Activated T-cell treated with anti-CD3 and anti-CD28 coated beads, Interleukin-2, amount 50 U/mL, for 72 hours (primary cell): ENCODE results near the gene FAR2. TPM values are rescaled to one million over a fixed set of nuclear protein-coding genes. Genes with fewer than 3 reads are reported as not detected.
"Not testable (repeated sequence)": the region's sequence is repeated elsewhere in the genome, so short reads cannot be mapped to it uniquely, and the experiment has no call there.

ENCODE experiments used
- ATAC-seq, 2 donors: fragments of 150-1000 bp; cut with Tn5 transposase; replicated peaks in 1 of 2; 2 replicates each; pipeline ENCODE4 v1.10.0; 2021; ENCODE audit warnings: moderate library complexity in 2 of 2, mild to moderate bottlenecking in 1 of 2
- DNase-seq, 2 donors: peaks; one replicate each; pipeline ENCODE4 v3.0.0; 2021 to 2022; ENCODE audit warnings: mixed read lengths in 1 of 2
- H3K27ac Mint-ChIP-seq: one replicate; pipeline ENCODE4 v1.8.0; 2022; ENCODE audit warnings: mild to moderate bottlenecking, moderate library complexity, mixed read lengths
- H3K27me3 Mint-ChIP-seq: one replicate; pipeline ENCODE4 v1.8.0; 2022; ENCODE audit warnings: low read depth, mixed read lengths
- H3K36me3 Mint-ChIP-seq, 2 donors: one replicate each; pipeline ENCODE4 v1.8.0; 2022; ENCODE audit warnings: mixed read lengths in 2 of 2, mild to moderate bottlenecking in 1 of 2; ENCODE audit not compliant: insufficient read depth in 2 of 2
- H3K4me1 Mint-ChIP-seq: one replicate; pipeline ENCODE4 v1.8.0; 2022; ENCODE audit warnings: low read depth, mixed read lengths
- H3K4me3 Mint-ChIP-seq, 2 donors: one replicate each; pipeline ENCODE4 v1.8.0; 2022; ENCODE audit warnings: mild to moderate bottlenecking in 2 of 2, mixed read lengths in 2 of 2, moderate library complexity in 2 of 2
- H3K9me3 Mint-ChIP-seq, 2 donors: one replicate each; pipeline ENCODE4 v1.8.0; 2022; ENCODE audit warnings: mixed read lengths in 2 of 2
- total RNA-seq, 2 donors: library from RNA; stranded (reverse); gene quantifications; one replicate each; pipeline ENCODE4 v1.2.3, GENCODE V29; 2022

FAR2 gene
- total RNA-seq = 1 to 10 TPM; 2.3 to 2.5 TPM

DNA sequence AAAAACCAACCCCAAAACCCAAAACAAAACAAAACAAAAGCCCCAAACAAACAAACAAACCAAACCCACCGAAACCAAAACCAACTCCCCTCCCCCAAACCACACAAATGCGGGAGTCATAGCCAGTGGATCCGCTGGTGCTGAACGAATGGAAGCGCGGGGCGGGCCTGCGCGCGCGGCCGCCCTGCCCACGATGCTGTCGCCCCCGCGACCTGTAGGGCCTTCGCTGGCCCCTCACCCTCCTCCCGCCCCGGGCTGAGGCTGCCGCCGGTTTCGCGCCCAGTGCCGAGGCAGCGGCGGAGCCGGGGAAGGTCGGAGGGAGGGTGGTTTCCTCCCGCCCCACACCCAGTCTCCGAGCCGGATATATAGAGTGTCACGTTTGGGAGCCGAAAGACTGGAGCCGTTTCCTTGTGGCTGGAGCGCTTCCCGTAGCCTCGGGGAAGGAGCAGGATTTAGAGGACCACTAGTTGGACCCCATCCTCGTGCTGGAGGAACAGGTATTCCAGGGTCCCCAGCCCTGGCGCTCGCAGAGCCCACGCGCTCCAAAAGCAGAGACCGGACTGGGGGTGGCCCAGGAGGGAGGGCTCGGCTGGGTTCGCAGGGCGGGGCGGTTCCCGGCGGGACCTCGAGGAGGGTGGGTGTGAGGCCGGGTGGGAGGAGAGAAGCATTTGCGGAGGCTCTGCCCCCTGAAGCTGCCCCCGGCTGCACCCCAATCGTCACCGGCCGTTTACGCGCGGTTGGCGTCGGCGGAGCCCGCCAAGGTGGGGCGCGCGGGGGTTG, at the start of gene FAR2:
TSS of gene FAR2 (plus strand) at position 368 of the 780 bp plus-strand sequence. CDS start 121,172 bp downstream, outside the sequence.
- H3K27ac Mint-ChIP-seq = peak within 1 kb of the TSS; percentile 74
- no peaks in the 10 kb centered on the region for H3K9me3 Mint-ChIP-seq
- no peaks in the 10 kb centered on the region for H3K36me3 Mint-ChIP-seq
- H3K4me1 Mint-ChIP-seq = peaks cover 18% of the 10 kb centered on the region
- peaks cover 24% of the 10 kb centered on the region for H3K27me3 Mint-ChIP-seq
- peak; percentile 83 to 88 for ATAC-seq
- peak within 1 kb of the TSS; percentile 89 to 95 for H3K4me3 Mint-ChIP-seq
- peak; percentile 46 to 54 for DNase-seq

DNA sequence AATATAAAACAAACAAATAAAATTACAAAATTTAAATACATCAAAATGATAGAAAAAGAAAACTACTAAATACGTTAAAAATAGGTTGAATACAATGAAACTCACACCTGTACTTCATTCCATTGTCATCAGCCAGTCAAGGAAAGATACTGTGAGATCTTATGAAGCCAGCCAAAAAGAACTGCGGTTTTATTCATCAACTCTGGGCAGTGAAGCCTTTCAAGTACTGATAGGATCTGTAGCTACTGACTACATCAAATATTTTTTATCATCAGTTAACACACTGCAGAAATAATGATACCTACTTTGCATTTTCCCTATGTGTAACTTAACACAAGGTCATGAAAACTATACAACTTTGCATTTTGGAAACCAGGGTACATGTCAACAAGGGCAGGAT, 46.3 kb upstream of the FAR2 start:
- ATAC-seq (no peak), DNase-seq (no peak)
- Mint-ChIP-seq H3K4me3 (peak overlapping the region in 1 of 2 donors; percentile 19), H3K4me1 (peaks cover 38% of the 10 kb centered on the region), H3K9me3 (peaks cover 4 to 5% of the 10 kb centered on the region in 2 donors), H3K27me3 (peaks cover 14% of the 10 kb centered on the region), H3K27ac (no peak overlapping the region), H3K36me3 (peaks cover 7 to 10% of the 10 kb centered on the region in 2 donors)

DNA sequence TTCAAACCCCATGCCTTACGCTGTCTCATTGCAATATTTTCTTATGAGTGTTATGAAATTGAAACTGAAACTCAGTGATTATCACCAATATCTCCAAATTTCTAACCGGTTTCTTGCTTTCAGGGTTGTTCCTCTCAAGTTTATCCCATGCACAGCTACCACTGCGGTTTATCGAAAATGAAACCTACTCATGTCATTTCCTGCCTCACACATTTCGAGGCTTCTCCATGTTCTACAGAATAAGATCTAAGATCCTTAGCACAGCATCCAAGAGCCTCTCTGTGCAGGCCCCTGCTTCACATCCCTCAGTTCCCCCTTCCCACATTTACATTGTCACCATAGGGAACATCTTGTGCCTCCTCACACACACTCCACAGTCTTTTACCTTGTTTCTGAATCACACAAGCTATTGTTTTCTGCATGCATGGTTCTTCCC, 45.5 kb upstream of the FAR2 start:
- peak; percentile 47 to 48 for DNase-seq
- Mint-ChIP-seq H3K4me1 (peaks cover 38% of the 10 kb centered on the region), H3K4me3 (peak overlapping the region; percentile 37 to 59), H3K9me3 (peaks cover 5 to 7% of the 10 kb centered on the region in 2 donors), H3K27ac (peak overlapping the region; percentile 81), H3K36me3 (peaks cover 6 to 9% of the 10 kb centered on the region in 2 donors), H3K27me3 (peaks cover 14% of the 10 kb centered on the region)
- ATAC-seq = peak; percentile 93 to 94

DNA sequence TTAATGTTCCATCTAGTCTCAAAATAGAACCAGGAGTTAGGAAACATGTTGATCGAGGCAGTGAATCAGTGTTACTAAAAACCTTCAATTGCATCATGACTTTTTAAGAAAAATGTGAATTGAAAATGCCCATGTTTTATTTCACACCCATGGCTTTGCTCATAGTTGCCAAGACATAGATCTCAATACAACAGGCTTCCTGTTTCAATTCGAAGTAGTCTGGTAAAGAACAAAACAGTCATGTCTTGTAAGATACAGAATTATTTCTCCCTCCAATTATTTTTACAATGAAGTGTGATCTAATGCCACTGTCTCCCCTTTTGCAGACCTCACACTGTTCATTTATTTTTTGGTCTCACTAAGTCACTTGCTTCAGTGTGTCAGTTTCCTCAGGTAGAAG, 44.6 kb upstream of the FAR2 start:
- H3K4me1 Mint-ChIP-seq = peaks cover 38% of the 10 kb centered on the region
- H3K27me3 Mint-ChIP-seq = peaks cover 14% of the 10 kb centered on the region
- DNase-seq (no peak), ATAC-seq (peak; percentile 35 to 45)
- peak overlapping the region; percentile 81 for H3K27ac Mint-ChIP-seq
- H3K36me3 Mint-ChIP-seq = peaks cover 6 to 8% of the 10 kb centered on the region in 2 donors
- peak overlapping the region; percentile 37 to 59 for H3K4me3 Mint-ChIP-seq
- H3K9me3 Mint-ChIP-seq = peaks cover 2 to 10% of the 10 kb centered on the region in 2 donors

DNA sequence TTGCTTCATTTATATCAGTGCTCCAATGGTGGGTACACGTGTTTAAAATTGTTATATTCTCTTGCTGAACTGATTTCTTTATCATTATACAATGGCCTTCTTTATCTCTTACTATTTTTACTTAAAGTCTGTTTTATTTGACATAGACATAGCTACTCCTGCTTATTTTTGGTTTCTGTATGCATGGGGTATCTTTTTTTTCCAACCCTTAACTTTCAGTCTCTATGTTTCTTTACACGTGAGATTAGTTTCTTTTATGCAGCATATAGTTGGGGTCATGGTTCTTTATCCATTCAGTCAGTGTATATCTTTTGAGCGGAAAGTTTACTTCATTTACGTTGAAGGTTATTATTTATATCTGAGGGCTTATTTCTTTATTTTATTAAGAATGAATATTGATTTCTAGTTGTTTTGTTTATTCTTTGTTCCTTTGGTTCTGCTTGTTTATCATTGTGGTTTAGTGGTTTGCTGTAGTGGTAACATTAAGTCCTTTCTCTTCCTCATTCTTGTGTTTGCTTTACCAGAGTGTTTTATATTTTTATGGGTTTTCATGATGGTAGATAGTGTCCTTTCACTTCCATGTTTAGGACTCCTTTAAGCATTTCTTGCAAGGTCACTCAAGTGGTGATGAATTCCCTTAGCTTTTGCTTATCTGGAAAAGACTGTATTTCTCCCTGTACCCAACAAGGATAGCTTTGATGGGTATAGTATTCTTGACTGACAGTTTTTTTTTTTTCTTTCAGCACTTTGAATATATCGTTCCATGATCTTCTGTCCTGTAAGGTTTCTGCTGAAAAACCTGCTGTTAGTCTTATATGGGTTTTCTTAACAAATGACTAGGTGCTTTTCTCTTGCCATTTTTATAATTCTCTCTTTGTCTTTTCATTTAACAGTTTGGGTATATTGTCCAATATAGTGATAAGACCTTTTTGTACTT, 38.3 kb upstream of the FAR2 start:
- H3K36me3 Mint-ChIP-seq = peaks cover 10 to 23% of the 10 kb centered on the region in 2 donors
- H3K9me3 Mint-ChIP-seq = peaks cover 16 to 17% of the 10 kb centered on the region in 2 donors
- H3K4me1 Mint-ChIP-seq = peaks cover under 1% of the 10 kb centered on the region
- peaks cover 6% of the 10 kb centered on the region for H3K27me3 Mint-ChIP-seq
- no peak for ATAC-seq
- no peak overlapping the region for H3K27ac Mint-ChIP-seq
- no peak for DNase-seq
- H3K4me3 Mint-ChIP-seq = no peak overlapping the region

DNA sequence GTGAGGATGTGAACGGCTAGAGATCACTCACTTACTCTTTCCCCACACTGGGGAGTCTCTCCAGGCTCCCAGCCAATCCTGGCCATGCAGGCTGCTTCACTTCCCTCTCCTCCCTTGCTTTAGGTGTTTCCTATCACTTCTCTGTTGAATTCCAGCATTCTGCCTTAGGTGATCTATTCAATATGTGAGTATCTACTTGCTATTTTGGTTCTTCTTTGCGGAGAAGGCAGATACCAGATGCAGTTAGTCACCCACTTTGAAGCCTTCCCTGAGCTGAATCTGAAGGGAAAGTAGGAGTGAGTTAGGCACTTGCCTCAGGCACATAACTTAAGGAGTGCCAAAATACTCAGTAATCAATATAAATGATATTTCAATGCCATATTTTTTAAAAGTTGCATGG, 36.0 kb upstream of the FAR2 start:
- Mint-ChIP-seq H3K4me3 (no peak overlapping the region), H3K9me3 (peaks cover 14 to 17% of the 10 kb centered on the region in 2 donors), H3K27ac (no peak overlapping the region), H3K4me1 (no peaks in the 10 kb centered on the region), H3K36me3 (peaks cover 10 to 23% of the 10 kb centered on the region in 2 donors), H3K27me3 (no peaks in the 10 kb centered on the region)
- ATAC-seq (no peak), DNase-seq (no peak)

DNA sequence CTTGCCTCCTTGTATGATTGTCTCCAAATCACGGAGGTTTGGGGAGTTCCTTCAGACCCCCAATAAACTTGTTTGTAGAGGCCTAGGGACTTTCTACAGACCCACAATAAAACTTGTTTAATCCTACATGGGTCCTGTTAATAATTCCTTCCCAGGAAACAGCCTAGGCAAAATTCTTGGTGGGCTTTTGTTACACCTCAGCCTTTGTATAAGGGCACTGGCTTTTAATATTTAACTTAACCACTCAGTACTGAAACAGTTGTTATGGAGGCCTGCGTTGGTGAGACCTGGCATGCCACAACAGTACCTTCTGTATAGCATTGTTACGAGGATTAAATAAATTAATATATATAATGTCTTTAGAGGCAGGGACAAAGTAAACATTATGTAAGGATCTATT, 32.7 kb upstream of the FAR2 start:
- Mint-ChIP-seq H3K36me3 (peaks cover 0 to 3% of the 10 kb centered on the region in 2 donors), H3K27ac (no peak overlapping the region), H3K9me3 (peaks cover 2 to 5% of the 10 kb centered on the region in 2 donors)

DNA sequence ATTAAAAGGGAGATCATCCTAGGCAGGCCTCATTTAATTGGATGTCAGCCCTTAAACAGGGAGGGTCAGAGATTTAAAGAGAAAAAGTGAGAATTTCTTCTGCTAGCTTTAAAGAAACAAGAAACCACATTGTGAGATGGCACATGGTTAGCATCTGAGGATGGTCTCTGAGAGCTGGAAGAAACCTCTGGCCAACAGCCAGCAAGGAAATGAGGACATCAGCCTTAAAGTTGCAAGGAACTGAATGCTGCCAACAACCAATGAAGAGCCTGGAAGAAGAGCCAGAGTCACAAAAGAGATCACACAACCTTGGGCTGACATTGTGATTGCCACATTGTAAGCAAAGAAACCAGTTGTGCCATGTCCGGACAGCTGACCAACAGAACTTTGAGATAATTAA, 17.5 kb upstream of the FAR2 start:
- Mint-ChIP-seq H3K4me3 (no peak overlapping the region), H3K9me3 (no peaks in the 10 kb centered on the region), H3K36me3 (peaks cover 0 to 2% of the 10 kb centered on the region in 2 donors), H3K27me3 (peaks cover 11% of the 10 kb centered on the region), H3K4me1 (no peaks in the 10 kb centered on the region), H3K27ac (no peak overlapping the region)
- DNase-seq = no peak
- ATAC-seq = no peak

More for the DNA sequence above, 32.7 kb upstream of the FAR2 start:
- DNase-seq (no peak), ATAC-seq (no peak)
- H3K4me3 Mint-ChIP-seq = no peak overlapping the region
- H3K4me1 Mint-ChIP-seq = no peaks in the 10 kb centered on the region
- peaks cover 8% of the 10 kb centered on the region for H3K27me3 Mint-ChIP-seq

DNA sequence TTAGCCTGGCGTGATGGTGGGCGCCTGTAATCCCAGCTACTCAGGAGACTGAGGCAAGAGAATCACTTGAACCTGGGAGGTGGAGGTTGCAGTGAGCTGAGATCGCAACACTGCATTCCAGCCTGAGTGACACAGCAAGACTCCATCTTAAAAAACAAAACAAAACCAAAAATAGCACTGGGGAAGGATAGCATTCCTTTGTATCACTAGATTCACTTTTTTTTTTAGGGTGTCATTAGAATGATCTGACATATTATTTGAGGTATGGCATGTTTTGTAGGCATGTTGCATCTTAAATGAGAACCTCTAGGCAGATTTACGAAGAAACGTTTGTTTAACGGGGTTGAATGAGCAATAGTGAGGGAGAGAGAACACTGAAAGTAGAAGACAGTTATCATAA, 16.8 kb upstream of the FAR2 start:
- Mint-ChIP-seq H3K27ac (no peak overlapping the region), H3K4me1 (no peaks in the 10 kb centered on the region), H3K27me3 (peaks cover 19% of the 10 kb centered on the region), H3K4me3 (no peak overlapping the region), H3K9me3 (no peaks in the 10 kb centered on the region), H3K36me3 (no peaks in the 10 kb centered on the region)
- no peak for DNase-seq
- no peak for ATAC-seq

DNA sequence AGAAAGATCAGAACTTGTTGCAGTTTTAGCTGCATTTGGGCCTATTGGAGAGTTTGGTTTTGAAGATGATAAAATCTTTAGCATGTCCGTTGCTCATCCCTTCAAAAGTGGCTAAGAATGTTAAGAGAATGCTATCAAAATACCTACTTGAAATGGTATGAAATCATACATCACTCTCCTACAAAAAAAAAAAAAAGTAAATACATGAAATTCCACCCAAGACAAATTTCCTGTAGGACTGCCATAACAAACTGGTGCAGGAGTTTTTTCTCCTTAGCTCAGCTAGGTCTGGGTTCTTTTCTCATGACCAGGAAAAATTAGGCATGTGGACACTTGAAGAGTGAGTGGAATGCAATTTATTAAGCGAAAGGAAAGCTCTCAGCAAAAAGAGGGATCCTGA, 15.9 kb upstream of the FAR2 start:
- H3K27me3 Mint-ChIP-seq = peaks cover 25% of the 10 kb centered on the region
- H3K4me1 Mint-ChIP-seq = no peaks in the 10 kb centered on the region
- H3K36me3 Mint-ChIP-seq = no peaks in the 10 kb centered on the region
- no peak for DNase-seq
- H3K9me3 Mint-ChIP-seq = no peaks in the 10 kb centered on the region
- H3K4me3 Mint-ChIP-seq = no peak overlapping the region
- H3K27ac Mint-ChIP-seq = no peak overlapping the region
- ATAC-seq = no peak

DNA sequence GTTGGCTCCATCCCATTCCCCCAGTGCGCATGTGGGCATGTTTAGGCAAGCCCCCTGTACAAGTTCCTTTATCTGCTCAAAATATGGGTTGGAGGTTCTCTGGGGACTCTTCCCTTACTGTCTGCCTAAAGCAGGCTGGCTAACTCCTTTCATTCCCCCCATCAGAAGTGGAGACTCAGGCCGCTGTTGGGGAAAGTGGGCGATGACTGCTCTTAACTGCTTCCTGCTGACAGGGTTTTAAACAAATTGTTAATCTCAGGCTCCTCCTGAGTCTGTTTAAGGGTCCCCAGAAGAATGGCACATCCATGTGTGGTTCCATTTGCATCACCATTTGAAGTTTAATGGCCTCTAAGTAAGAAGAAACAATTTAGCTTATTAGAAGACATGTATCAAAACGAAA, 15.4 kb upstream of the FAR2 start:
- Mint-ChIP-seq H3K4me3 (no peak overlapping the region), H3K9me3 (no peaks in the 10 kb centered on the region), H3K4me1 (no peaks in the 10 kb centered on the region), H3K27ac (no peak overlapping the region), H3K27me3 (peaks cover 27% of the 10 kb centered on the region), H3K36me3 (no peaks in the 10 kb centered on the region)
- DNase-seq (no peak), ATAC-seq (no peak)

DNA sequence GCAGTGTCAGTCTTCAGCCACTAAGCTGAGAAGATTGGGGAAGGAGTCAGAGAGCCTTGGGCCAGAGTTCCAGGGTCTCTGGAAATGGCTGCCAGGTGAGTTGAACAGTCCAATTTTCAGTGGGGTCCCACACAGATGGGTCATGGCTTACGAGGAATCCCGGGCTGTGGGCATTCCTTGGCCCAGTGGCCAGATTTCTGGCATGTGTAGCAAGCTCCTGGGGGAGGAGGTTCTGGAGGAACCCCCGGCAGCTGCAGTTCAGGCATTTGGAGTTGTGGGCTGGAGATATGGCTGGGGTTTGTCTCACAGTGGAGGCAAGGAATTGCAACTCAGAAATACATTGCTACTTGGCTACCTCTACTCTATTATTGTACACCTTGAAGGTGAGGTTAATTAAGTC, 10.8 kb upstream of the FAR2 start:
- not testable (repeated sequence) for H3K4me3 Mint-ChIP-seq, H3K27ac Mint-ChIP-seq, ATAC-seq, H3K4me1 Mint-ChIP-seq, H3K36me3 Mint-ChIP-seq, DNase-seq, H3K9me3 Mint-ChIP-seq
- H3K27me3 Mint-ChIP-seq = peaks cover 23% of the 10 kb centered on the region

DNA sequence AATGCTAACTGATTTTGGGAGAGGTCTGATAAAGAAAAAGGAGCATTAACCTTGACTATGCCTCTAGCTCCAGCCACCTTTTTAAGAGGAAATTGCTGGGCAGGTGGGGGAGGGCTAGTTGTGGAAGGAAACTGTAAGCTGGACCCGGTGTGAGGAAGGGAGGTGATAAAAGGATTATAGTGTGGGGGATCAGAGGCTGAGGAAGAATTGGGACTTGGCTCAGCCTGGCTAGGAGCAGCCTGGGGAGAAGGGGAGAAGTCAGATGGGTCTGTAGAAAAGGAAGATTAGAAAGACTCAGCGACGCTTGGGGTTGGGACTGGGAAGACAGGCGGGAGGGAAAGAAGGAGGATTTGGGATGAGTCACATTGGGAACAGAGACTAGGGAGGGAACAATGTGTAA, 10.2 kb upstream of the FAR2 start:
- H3K4me3 Mint-ChIP-seq, DNase-seq, ATAC-seq, H3K36me3 Mint-ChIP-seq, H3K9me3 Mint-ChIP-seq, H3K27ac Mint-ChIP-seq, H3K4me1 Mint-ChIP-seq: not testable (repeated sequence)
- peaks cover 23% of the 10 kb centered on the region for H3K27me3 Mint-ChIP-seq
